K562 (cell line): ENCODE measurements around the gene TSGA10IP. TPM values are rescaled to one million over a fixed set of nuclear protein-coding genes. Genes with fewer than 3 reads are reported as not detected.

ENCODE experiments used
- BACH1 ChIP-seq: fragments of 200-800 bp; sonication (Bioruptor generic); IDR thresholded peaks from 2 replicates; pipeline ENCODE4 v1.6.1; 2016; ENCODE audit warnings: missing genetic modification characterization, missing compliant biosample characterization
- CREB1 ChIP-seq, 2 experiments: sonication (generic) in 1 of 2; formaldehyde crosslinking in 1 of 2; IDR thresholded peaks; 2 replicates each; pipeline versions ENCODE4 v1.6.1 to v1.8.0; 2012 to 2022; ENCODE audit warnings: inconsistent platforms in 1 of 2, mild to moderate bottlenecking in 1 of 2, missing genetic modification reagents in 1 of 2, moderate library complexity in 1 of 2
- MECOM ChIP-seq: fragments of 250-450 bp; sonication (Bioruptor Pico); IDR thresholded peaks from 2 replicates; pipeline ENCODE4 v1.8.0; 2022; ENCODE audit warnings: inconsistent platforms
- MEF2D ChIP-seq: conservative IDR thresholded peaks from 2 replicates; pipeline ENCODE4 v1.6.1; 2016; ENCODE audit warnings: low read depth, missing genetic modification characterization, missing compliant biosample characterization
- RB1 ChIP-seq: fragments of 450-650 bp; IDR thresholded peaks from 2 replicates; pipeline ENCODE4 v1.6.1; 2017; ENCODE audit warnings: low read depth, mild to moderate bottlenecking
- RCOR1 ChIP-seq, 2 experiments: IDR thresholded peaks; 2 replicates each; pipeline ENCODE4 v1.6.1; 2012; ENCODE audit warnings: low read depth in 2 of 2, low read length in 2 of 2, borderline replicate concordance in 1 of 2, improper control_type of control experiment in 1 of 2
- REST ChIP-seq, 2 experiments: fragments of 450-650 bp; formaldehyde crosslinking in 1 of 2; IDR thresholded peaks; 2 replicates each; pipeline versions ENCODE4 v1.4.0 to v1.6.1; 2014 to 2020; ENCODE audit warnings: mild to moderate bottlenecking in 2 of 2, borderline replicate concordance in 1 of 2, low read depth in 1 of 2
- SMARCC2 ChIP-seq: fragments of 450-650 bp; IDR thresholded peaks from 2 replicates; pipeline ENCODE4 v1.6.1; 2017; ENCODE audit warnings: antibody characterized with exemption, moderate library complexity, mild to moderate bottlenecking, low read depth
- TSHZ1 ChIP-seq: fragments of 250-450 bp; sonication (Bioruptor Pico); IDR thresholded peaks from 2 replicates; pipeline ENCODE4 v1.4.0; 2020; ENCODE audit warnings: mild to moderate bottlenecking, moderate library complexity
- ZEB2 ChIP-seq: fragments of 450-650 bp; IDR thresholded peaks from 2 replicates; pipeline ENCODE4 v1.6.1; 2016
- ZNF644 ChIP-seq: fragments of 200-800 bp; sonication (Bioruptor generic); IDR thresholded peaks from 2 replicates; pipeline ENCODE4 v1.6.1; 2016; ENCODE audit warnings: low read depth, missing genetic modification characterization, missing compliant biosample characterization
- ZNF740 ChIP-seq, 3 experiments: fragments of 200-800 bp in 1 of 3; sonication (Bioruptor generic) in 1 of 3; sonication (generic) in 1 of 3; formaldehyde crosslinking in 1 of 3; IDR thresholded peaks; 2 replicates each; pipeline versions ENCODE4 v1.6.1 to v1.8.0; 2016 to 2022; ENCODE audit warnings: mild to moderate bottlenecking in 2 of 3, missing compliant biosample characterization in 2 of 3, missing genetic modification characterization in 2 of 3, missing genetic modification reagents in 1 of 3
- polyA plus RNA-seq, 8 experiments: library from polyadenylated mRNA; depleted of rRNA in 4 of 8; stranded (reverse) in 5 of 8; unstranded in 3 of 8; fragments of >200 nt; fragmentation: Nextera tagmentation in 2 of 8; fragmentation: Illumina TruSeq in 1 of 8; extraction: Ambion mirVana in 2 of 8; extraction: Trizol in 1 of 8; gene quantifications; 2 replicates each; pipeline versions ENCODE4 v1.2.1 to v1.2.3, GENCODE V29; 2011 to 2014; ENCODE audit warnings: inconsistent platforms in 1 of 8, missing spikeins in 1 of 8
- total RNA-seq, 7 experiments: library from RNA; depleted of rRNA in 6 of 7; stranded (reverse); fragments of >200 nt in 6 of 7; fragmentation: Illumina TruSeq in 2 of 7; extraction: Trizol in 2 of 7; gene quantifications; 2 replicates each; pipeline versions ENCODE4 v1.2.1 to v1.2.3, GENCODE V29; 2011 to 2021; ENCODE audit warnings: low replicate concordance in 1 of 7

TSGA10IP gene
- total and polyA plus RNA-seq, 9 of the 15 experiments (the other 6 are each of a cell fraction or from before 2014, with no cell fraction given): not detected

- no peak for TF ChIP-seq ZNF740 (CRISPR knock-in tag; IDR thresholded peaks at IDR 0.05)
- TF ChIP-seq ZNF740 (tag; IDR thresholded peaks at IDR 0.05): no peak
- peak; percentile 8; the same call in 1 of the 2 replicates for TF ChIP-seq REST (IDR thresholded peaks at IDR 0.05; ENCODE audit: borderline replicate concordance)
- TF ChIP-seq REST (CRISPR knock-in tag; IDR thresholded peaks at IDR 0.05; ENCODE audit: low read depth): no peak
- no peak for TF ChIP-seq SMARCC2
- no peak for TF ChIP-seq ZNF644 (tag)
- TF ChIP-seq TSHZ1 (CRISPR knock-in tag): no peak
- no peak for TF ChIP-seq RCOR1 (IDR thresholded peaks at IDR 0.05; ENCODE audit: borderline replicate concordance in 1 of 2, low read depth in 2 of 2, low read length in 2 of 2)
- peak; percentile 44; the same call in 1 of the 2 replicates for TF ChIP-seq RB1
- no peak for TF ChIP-seq BACH1 (tag)
- TF ChIP-seq MEF2D (tag): no peak
- TF ChIP-seq ZEB2: no peak
- TF ChIP-seq MECOM (CRISPR knock-in tag): no peak
- TF ChIP-seq CREB1 (IDR thresholded peaks at IDR 0.05): no peak
- no peak for TF ChIP-seq CREB1 (CRISPR knock-in tag; IDR thresholded peaks at IDR 0.05)
Observed at GRCh38 chr11:66002648-66003225, 57.5 kb downstream of the TSGA10IP start (continued).
